ES-I3 (cell line): Measurements from ENCODE around the gene SUV39H2.
A peak's percentile ranks its signal among the peaks of the same experiment; 100 is the strongest.
"Not testable (repeated sequence)": the region's sequence is repeated elsewhere in the genome, so short reads cannot be mapped to it uniquely, and the experiment has no call there.

Experiments used
- H3K36me3 ChIP-seq: 2 replicates; pipeline ENCODE4 v1.6.1; 2013; ENCODE audit warnings: mild to moderate bottlenecking, low read length, control low read depth, moderate library complexity; ENCODE audit not compliant: insufficient read depth
- H3K4me1 ChIP-seq: 2 replicates; pipeline ENCODE4 v1.6.1; 2013; ENCODE audit warnings: mild to moderate bottlenecking, control low read depth, low read length; ENCODE audit not compliant: insufficient read depth
- H3K9ac ChIP-seq: 2 replicates; pipeline ENCODE4 v1.6.1; 2013; ENCODE audit warnings: low read depth, mild to moderate bottlenecking, low read length, moderate library complexity
- H3K9me3 ChIP-seq: 2 replicates; pipeline ENCODE4 v1.6.1; 2013; ENCODE audit warnings: mild to moderate bottlenecking, low read length, moderate library complexity; ENCODE audit not compliant: control insufficient read depth, insufficient read depth

SUV39H2 gene

DNA sequence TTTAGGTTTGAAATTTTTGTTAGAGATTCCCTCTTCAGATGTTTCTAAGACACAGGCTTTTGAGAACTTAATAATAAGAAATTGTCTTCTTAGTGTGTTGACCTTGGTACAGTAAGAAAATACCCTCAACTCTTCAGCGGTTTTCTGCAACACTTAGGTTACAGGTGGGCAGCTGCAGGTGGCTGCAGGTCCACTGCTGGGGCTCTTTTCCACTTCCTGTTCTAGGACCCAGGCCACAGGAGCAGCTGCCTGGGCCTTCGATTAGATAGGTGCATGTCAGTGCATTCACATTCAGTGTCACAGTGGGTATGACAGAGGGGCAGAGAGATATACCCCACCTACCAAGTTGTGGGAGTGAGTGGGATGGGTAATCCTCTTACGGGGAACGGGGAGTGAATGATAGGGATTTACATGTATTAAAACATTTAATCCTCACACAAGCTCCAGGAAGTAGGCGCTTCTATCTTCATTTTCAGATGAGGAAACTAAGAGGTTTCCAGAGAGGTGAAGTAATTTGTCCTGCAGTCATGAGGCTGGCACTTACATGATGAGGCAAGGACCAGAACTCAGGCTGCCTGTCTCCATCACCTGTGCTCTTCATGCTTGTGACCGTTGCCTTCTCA lies 20.2 kb upstream of the SUV39H2 start:
- H3K4me1 ChIP-seq = no peaks in the 10 kb centered on the region
- H3K36me3 ChIP-seq = peaks cover 4% of the 10 kb centered on the region; the same call in 1 of the 2 replicates
- H3K9ac ChIP-seq = no peak overlapping the region
- H3K9me3 ChIP-seq = no peaks in the 10 kb centered on the region

DNA sequence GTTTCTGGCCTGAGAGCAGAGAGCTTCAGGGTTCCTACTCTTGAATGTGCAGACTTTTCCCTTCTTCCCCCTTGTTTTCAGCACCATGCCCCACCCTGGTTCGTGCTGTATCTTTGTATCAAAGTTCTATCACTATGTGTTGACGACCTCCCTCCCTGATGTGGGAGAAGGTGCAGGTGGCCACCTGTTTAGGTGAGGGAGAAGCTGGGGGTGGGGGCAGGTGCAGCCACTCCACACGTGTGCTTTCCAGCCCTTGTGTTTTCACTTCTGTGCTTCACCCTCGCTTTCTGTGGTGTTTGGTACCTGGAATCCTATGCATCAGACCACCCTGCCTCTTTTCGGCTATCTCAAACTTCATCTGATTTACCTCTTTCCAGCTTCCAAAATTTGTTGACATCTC lies 19.6 kb upstream of the SUV39H2 start:
- Histone ChIP-seq H3K4me1 (no peaks in the 10 kb centered on the region), H3K36me3 (peaks cover 4% of the 10 kb centered on the region; the same call in 1 of the 2 replicates), H3K9me3 (no peaks in the 10 kb centered on the region), H3K9ac (no peak overlapping the region)

DNA sequence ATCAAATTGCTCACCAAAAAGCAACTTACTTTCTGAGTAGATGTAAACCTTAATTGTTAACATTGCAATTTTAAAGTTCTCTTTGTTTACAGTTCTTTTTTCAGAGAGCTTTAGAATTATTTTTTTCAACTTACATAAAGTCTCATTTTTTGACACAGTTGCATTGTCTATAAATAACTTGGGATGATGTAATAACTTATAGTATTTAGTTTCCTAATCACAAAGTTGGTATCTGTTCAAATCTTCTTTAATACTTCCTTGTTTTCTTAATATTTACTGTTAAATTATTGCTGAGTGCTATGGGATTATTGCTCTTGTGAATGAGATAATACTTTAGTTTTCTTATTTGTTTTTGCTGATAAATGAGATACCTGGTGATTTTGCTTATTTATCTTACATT lies 18.9 kb upstream of the SUV39H2 start:
- Histone ChIP-seq H3K9me3 (no peaks in the 10 kb centered on the region), H3K36me3 (peaks cover 4% of the 10 kb centered on the region; the same call in 1 of the 2 replicates), H3K4me1 (no peaks in the 10 kb centered on the region), H3K9ac (no peak overlapping the region)

DNA sequence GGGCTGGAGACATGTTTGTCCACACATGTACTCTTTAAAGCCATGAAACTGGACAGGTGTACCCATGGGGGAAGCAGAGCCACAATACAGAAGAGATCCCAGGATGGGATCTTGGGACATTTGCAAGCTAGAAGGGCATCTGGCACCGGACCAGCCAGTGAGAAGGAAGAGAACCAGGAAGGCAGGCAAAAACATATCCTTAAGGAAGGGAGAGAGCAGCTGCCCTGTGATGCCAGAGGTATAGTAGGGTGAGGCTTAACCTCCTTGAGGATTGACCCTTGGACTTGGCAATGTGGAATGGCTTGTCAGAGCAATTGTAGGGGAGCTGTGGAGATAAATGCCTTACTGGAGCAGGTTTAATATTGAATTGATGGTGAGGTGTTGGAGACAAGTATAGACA lies 17.9 kb upstream of the SUV39H2 start:
- no peak overlapping the region for H3K9ac ChIP-seq
- no peaks in the 10 kb centered on the region for H3K9me3 ChIP-seq
- no peaks in the 10 kb centered on the region for H3K4me1 ChIP-seq
- peaks cover 4% of the 10 kb centered on the region; the same call in 1 of the 2 replicates for H3K36me3 ChIP-seq

DNA sequence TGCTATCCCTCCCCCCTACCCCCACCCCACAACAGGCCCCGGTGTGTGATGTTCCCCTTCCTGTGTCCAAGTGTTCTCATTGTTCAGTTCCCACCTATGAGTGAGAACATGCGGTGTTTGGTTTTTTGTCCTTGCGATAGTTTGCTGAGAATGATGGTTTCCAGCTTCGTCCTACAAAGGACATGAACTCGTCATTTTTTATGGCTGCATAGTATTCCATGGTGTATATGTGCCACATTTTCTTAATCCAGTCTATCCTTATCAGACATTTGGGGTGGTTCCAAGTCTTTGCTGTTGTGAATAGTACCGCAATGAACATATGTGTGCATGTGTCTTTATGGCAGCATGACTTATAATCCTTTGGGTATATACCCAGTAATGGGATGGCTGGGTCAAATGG lies 14.2 kb upstream of the SUV39H2 start:
- H3K9me3 ChIP-seq, H3K4me1 ChIP-seq, H3K36me3 ChIP-seq, H3K9ac ChIP-seq: not testable (repeated sequence)

DNA sequence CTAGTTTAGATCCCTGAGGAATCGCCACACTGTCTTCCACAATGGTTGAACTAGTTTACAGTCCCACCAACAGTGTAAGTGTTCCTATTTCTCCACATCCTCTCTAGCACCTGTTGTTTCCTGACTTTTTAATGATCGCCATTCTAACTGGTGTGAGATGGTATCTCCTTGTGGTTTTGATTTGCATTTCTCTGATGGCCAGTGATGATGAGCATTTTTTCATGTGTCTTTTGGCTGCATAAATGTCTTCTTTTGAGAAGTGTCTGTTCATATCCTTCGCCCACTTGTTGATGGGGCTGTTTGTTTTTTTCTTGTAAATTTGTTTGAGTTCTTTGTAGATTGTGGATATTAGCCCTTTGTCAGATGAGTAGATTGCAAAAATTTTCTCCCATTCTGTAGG lies 13.8 kb upstream of the SUV39H2 start:
- H3K9me3 ChIP-seq, H3K36me3 ChIP-seq, H3K4me1 ChIP-seq, H3K9ac ChIP-seq: not testable (repeated sequence)

DNA sequence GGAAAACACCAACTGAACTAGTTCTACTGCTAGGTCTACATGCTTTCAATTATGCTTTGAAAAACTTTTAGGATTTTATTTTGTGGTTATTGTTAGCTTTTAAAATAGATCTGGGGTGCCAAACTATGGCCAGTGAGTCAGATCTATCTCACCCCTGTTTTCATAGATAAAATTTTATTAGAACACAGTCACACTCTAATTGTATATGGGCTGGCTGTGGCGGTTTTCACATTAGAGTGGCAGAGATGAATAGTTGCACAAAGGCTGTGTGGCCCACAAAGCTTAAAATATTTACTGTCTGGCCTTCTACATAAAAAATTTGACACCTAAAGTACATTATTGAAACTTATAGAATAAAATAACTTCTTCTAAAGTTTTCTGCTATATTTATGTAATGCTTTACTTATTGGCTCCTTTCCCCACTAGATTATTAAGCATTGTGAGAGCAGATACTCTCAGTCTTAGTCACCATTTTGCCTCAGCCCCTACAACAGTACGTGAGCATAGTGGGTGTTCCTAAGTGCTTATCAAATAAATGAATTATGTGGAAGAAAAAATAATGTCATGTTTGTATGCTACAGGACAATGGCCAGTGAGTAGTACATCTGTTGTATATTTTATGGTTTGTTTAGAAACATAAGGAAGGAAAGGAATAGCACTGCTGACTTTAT lies 5.4 kb upstream of the SUV39H2 start:
- Histone ChIP-seq H3K4me1 (peaks cover 14% of the 10 kb centered on the region), H3K9me3 (no peaks in the 10 kb centered on the region), H3K36me3 (no peaks in the 10 kb centered on the region), H3K9ac (no peak overlapping the region)

DNA sequence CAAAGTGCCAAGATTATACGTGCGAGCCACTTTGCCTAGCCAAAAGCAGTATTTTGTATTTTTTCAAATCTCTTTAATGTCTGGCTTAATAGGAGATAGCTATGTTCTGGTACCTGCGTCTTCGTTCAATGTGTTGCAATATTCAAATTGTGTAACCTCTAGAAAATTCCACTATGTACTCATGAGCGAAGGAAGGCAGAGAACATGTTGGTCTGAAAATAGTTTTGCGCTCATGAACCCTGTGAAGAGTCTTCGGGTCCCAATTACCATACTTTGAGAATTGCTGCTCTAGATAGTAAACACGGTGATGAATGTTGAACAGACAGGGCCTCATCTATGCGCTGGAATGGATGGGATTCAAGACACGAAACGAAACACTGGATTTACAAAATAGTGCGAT lies 2.7 kb upstream of the SUV39H2 start:
- Histone ChIP-seq H3K4me1 (peaks cover 18% of the 10 kb centered on the region), H3K9ac (no peak overlapping the region), H3K36me3 (no peaks in the 10 kb centered on the region), H3K9me3 (no peaks in the 10 kb centered on the region)

DNA sequence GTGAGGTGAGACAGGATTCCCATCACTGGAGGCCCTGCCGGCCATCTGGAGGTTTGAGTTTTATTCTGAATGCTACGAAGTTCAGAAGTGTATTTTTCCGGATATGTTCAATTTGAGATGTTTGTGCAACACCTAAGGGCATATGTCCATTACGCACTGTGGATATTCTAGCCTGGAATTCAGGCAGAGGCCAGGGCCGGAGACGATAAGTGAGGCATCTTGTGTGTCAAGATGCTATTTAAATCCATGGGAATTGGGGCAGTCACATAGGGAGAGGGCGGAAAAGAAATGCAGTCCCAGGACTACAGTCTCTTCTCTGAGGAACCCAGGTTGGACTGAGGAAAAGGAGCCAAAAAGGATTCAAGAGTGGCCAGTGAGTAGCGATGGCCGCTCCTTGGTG lies 1.9 kb upstream of the SUV39H2 start:
- 0 out of 2 replicates have a peak overlapping the region, but pooled peaks have one; percentile 100 for H3K9ac ChIP-seq
- no peaks in the 10 kb centered on the region for H3K9me3 ChIP-seq
- peaks cover 18% of the 10 kb centered on the region for H3K4me1 ChIP-seq
- H3K36me3 ChIP-seq = no peaks in the 10 kb centered on the region

DNA sequence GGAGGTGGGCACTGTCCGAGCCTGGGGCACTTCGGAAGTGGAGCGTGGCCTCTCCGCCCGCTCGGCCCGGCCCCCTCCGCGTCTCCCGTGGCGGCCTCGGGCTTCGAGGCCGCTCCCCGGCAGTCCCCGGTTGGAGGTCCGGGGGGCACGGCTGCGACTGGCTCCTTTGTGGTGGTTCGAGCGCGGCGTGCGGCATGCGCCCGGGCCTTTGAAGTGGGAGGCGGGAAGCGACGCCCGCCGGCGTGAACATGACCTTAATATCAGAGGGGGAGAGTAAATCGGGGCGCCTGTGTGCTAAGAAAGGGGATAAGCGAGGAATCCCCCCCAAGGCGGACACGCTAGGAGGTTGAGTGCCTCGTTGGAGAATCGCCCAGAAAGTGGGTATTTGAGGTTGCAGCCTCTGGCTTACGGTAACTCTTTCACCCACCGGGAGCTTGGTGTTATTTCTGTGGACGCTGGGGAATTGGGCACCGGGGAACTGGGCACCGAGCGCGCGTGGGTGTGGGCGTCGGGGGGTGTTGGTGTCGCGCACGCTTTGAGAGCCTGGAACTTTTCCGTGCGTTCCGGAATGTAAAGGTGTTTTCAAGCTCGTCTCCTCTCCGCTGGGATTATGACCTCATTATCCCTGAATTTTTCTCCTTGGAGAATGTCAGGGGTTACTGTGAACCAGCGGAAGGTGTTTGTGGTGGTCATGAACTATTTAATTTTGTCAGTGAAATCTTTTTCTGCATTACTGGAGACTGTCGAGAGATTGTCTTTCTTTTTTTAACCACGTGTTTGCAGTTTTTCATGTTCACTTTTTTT lies 660 bp downstream of the SUV39H2 start:
- Histone ChIP-seq H3K9me3 (no peaks in the 10 kb centered on the region), H3K36me3 (0 out of 2 replicates have a peak, but pooled peaks cover 2% of the 10 kb centered on the region), H3K4me1 (peaks cover 18% of the 10 kb centered on the region), H3K9ac (peak overlapping the region; percentile 100)

DNA sequence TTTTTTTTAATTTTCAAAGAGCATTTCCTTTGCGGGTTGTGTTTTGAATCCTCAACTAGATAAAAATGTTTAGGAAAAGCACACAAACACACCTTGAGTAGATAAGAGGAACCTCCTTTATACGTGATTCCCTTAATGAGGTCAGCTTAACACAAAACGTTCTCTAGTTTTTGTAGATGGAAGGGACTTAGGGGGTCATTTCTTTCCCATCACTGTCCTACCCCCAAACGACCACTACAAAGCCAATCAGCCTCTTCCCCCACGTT lies 1.2 kb downstream of the SUV39H2 start:
- Histone ChIP-seq H3K9ac (peak overlapping the region; percentile 100; the same call in 1 of the 2 replicates), H3K36me3 (0 out of 2 replicates have a peak, but pooled peaks cover 2% of the 10 kb centered on the region), H3K9me3 (no peaks in the 10 kb centered on the region), H3K4me1 (peaks cover 18% of the 10 kb centered on the region)

DNA sequence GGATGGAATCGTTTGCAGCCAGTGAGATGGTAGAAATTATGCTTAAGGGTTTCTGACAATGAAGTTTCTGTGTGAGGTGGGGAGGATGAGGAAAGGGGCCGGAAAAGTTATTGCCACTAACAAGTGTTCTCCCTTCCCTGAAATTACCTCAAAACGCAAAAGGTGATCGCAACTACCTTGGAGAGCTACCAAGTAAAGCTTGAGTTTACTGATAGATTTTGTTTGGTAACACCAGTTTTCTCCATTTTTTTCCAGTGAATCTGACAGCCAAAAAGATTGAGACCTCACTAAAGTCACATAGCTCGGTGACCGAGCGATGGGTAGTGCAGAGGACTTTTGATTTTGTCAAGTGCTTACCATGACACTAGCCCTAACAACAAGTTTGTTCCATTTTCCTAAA lies 1.6 kb downstream of the SUV39H2 start:
- Histone ChIP-seq H3K36me3 (0 out of 2 replicates have a peak, but pooled peaks cover 2% of the 10 kb centered on the region), H3K9me3 (no peaks in the 10 kb centered on the region), H3K4me1 (peaks cover 18% of the 10 kb centered on the region), H3K9ac (peak overlapping the region; percentile 100; the same call in 1 of the 2 replicates)

DNA sequence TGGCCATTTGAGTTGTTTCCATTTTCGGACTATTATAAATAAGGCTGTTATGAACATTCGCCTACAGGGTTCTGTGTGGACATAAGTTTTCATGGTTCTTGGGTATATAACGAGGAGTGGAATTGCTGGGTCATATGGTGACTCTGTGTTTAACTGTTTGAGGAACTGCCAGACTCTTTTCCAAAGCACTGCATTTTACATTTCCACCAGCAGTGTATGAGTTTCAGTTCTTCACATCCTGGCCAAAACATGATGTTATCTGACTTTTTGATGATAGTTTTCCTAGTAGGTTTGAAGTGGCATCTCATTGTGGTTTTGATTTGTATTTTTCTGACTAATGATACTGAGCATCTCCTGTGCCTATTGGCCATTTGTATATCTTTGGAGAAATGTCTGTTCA lies 5.4 kb downstream of the SUV39H2 start:
- H3K9ac ChIP-seq = no peak overlapping the region
- H3K9me3 ChIP-seq = no peaks in the 10 kb centered on the region
- peaks cover 4% of the 10 kb centered on the region; the same call in 1 of the 2 replicates for H3K4me1 ChIP-seq
- peaks cover 5% of the 10 kb centered on the region; the same call in 1 of the 2 replicates for H3K36me3 ChIP-seq

DNA sequence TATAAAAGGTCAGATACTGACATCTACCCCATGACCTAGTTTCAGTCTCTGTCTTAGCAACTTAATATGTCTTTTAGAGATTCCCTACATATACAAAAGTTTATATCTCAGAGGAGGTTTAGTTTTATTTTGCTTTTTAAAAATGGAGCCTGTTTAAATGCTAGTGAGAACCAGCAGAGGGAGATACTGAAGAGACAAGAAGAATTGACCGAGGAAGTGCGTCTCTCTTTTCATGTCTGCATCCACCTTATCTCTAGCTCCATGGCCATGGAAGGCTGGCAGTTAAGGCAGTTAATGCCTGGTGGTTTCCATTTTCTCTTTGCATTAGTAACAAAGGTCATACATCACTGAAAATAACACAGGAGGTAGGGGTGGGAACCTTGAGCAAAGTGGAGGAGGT lies 10.7 kb downstream of the SUV39H2 start:
- no peak overlapping the region for H3K9ac ChIP-seq

DNA sequence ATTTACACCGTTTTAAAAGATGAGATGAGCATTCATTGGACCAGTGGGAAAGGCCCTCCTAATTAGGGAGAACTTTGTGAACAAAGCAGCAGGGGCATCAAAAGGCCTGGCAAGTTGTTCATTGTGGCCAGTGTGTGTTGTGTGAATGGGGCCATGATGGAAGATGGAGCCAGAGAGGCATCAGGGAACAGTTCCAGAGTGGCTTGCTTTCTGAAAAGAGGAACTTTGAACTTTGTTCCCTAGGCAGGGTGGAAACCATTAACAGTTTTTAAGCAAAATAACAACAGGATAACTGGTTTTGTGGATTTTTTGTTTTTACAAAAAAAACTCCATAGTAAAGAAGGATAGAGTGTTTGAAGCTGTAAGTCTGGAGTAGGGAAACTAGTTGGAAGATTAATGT lies 12.5 kb downstream of the SUV39H2 start:
- Histone ChIP-seq H3K9ac (no peak overlapping the region), H3K9me3 (no peaks in the 10 kb centered on the region), H3K36me3 (no peaks in the 10 kb centered on the region), H3K4me1 (no peaks in the 10 kb centered on the region)

More for the DNA sequence above, 10.7 kb downstream of the SUV39H2 start:
- no peaks in the 10 kb centered on the region for H3K4me1 ChIP-seq
- H3K36me3 ChIP-seq = peaks cover 3% of the 10 kb centered on the region; the same call in 1 of the 2 replicates
- H3K9me3 ChIP-seq = no peaks in the 10 kb centered on the region
